HepG2 (cell line): ENCODE data around the gene TRIM28. TPM values are rescaled to one million over a fixed set of nuclear protein-coding genes. Genes with fewer than 3 reads are reported as not detected.

Source experiments
- ARNT ChIP-seq: fragments of 450-650 bp; IDR thresholded peaks from 2 replicates; pipeline ENCODE4 v1.6.1; 2017
- CENPT ChIP-seq: sonication (generic); formaldehyde crosslinking; IDR thresholded peaks from 2 replicates; pipeline ENCODE4 v1.8.0; 2022; ENCODE audit warnings: low read depth, mild to moderate bottlenecking, moderate library complexity, missing genetic modification reagents
- DPF2 ChIP-seq: sonication (generic); formaldehyde crosslinking; IDR thresholded peaks from 2 replicates; pipeline ENCODE4 v1.4.0; 2020; ENCODE audit warnings: mild to moderate bottlenecking, low read depth, missing genetic modification reagents, borderline replicate concordance
- EZH2 ChIP-seq: conservative IDR thresholded peaks from 2 replicates; pipeline ENCODE4 v1.6.1; 2012; ENCODE audit warnings: mild to moderate bottlenecking, low read depth, low read length, moderate library complexity
- FOSL1 ChIP-seq: sonication (generic); formaldehyde crosslinking; IDR thresholded peaks from 2 replicates; pipeline ENCODE4 v1.9.0; 2021; ENCODE audit warnings: missing genetic modification reagents, borderline replicate concordance
- GPN1 ChIP-seq: sonication (generic); formaldehyde crosslinking; IDR thresholded peaks from 2 replicates; pipeline ENCODE4 v1.5.1; 2020; ENCODE audit warnings: missing genetic modification reagents, borderline replicate concordance
- JDP2 ChIP-seq: sonication (generic); formaldehyde crosslinking; IDR thresholded peaks from 2 replicates; pipeline ENCODE4 v1.8.1; 2022; ENCODE audit warnings: missing genetic modification reagents, borderline replicate concordance
- LBX2 ChIP-seq: sonication (generic); formaldehyde crosslinking; IDR thresholded peaks from 2 replicates; pipeline ENCODE4 v1.5.0; 2020; ENCODE audit warnings: missing genetic modification reagents, mild to moderate bottlenecking, borderline replicate concordance
- MAFK ChIP-seq, 2 experiments: IDR thresholded peaks in 1 of 2; conservative IDR thresholded peaks in 1 of 2; 2 replicates each; pipeline ENCODE4 v1.6.1; 2011; ENCODE audit warnings: improper control_type of control experiment in 2 of 2, low read length in 2 of 2
- MBNL3 ChIP-seq: fragments of 250-450 bp; sonication (Bioruptor Pico); conservative IDR thresholded peaks from 2 replicates; pipeline ENCODE4 v1.8.0; 2022; ENCODE audit warnings: mild to moderate bottlenecking, inconsistent platforms
- NKX3-1 ChIP-seq: sonication (generic); formaldehyde crosslinking; IDR thresholded peaks from 2 replicates; pipeline ENCODE4 v1.5.0; 2020; ENCODE audit warnings: missing genetic modification reagents
- PHF21A ChIP-seq: sonication (generic); formaldehyde crosslinking; IDR thresholded peaks from 2 replicates; pipeline ENCODE4 v1.5.0; 2020; ENCODE audit warnings: mild to moderate bottlenecking, missing genetic modification reagents
- POGK ChIP-seq: sonication (generic); formaldehyde crosslinking; conservative IDR thresholded peaks from 2 replicates; pipeline ENCODE4 v1.8.0; 2022; ENCODE audit warnings: mild to moderate bottlenecking, moderate library complexity, missing genetic modification reagents
- SIX4 ChIP-seq: sonication (generic); formaldehyde crosslinking; IDR thresholded peaks from 2 replicates; pipeline ENCODE4 v1.4.0; 2020; ENCODE audit warnings: missing genetic modification reagents
- SNAI1 ChIP-seq: sonication (generic); formaldehyde crosslinking; IDR thresholded peaks from 2 replicates; pipeline ENCODE4 v1.5.0; 2020; ENCODE audit warnings: mild to moderate bottlenecking, missing genetic modification reagents, borderline replicate concordance
- ZKSCAN5 ChIP-seq: sonication (generic); formaldehyde crosslinking; IDR thresholded peaks from 2 replicates; pipeline ENCODE4 v1.5.1; 2020; ENCODE audit warnings: mild to moderate bottlenecking, missing genetic modification reagents
- ZNF17 ChIP-seq: sonication (generic); formaldehyde crosslinking; IDR thresholded peaks from 2 replicates; pipeline ENCODE4 v1.5.0; 2020; ENCODE audit warnings: mild to moderate bottlenecking, missing genetic modification reagents
- ZNF18 ChIP-seq: sonication (generic); formaldehyde crosslinking; IDR thresholded peaks from 2 replicates; pipeline ENCODE4 v1.8.0; 2022; ENCODE audit warnings: mild to moderate bottlenecking, missing genetic modification reagents; ENCODE audit not compliant: insufficient replicate concordance
- ZNF251 ChIP-seq: sonication (generic); formaldehyde crosslinking; IDR thresholded peaks from 2 replicates; pipeline ENCODE4 v1.9.0; 2021; ENCODE audit warnings: mild to moderate bottlenecking, missing genetic modification reagents
- ZNF331 ChIP-seq: sonication (generic); formaldehyde crosslinking; IDR thresholded peaks from 2 replicates; pipeline ENCODE4 v1.4.0; 2020; ENCODE audit warnings: missing genetic modification reagents
- ZNF337 ChIP-seq: sonication (generic); formaldehyde crosslinking; IDR thresholded peaks from 2 replicates; pipeline ENCODE4 v1.5.1; 2020; ENCODE audit warnings: missing genetic modification reagents, low read depth, mild to moderate bottlenecking, borderline replicate concordance
- ZNF782 ChIP-seq: sonication (generic); formaldehyde crosslinking; IDR thresholded peaks from 2 replicates; pipeline ENCODE4 v1.4.0; 2020; ENCODE audit warnings: missing genetic modification reagents, mild to moderate bottlenecking, borderline replicate concordance
- ZNF788 ChIP-seq: sonication (generic); formaldehyde crosslinking; IDR thresholded peaks from 2 replicates; pipeline ENCODE4 v1.5.0; 2020; ENCODE audit warnings: mild to moderate bottlenecking, missing genetic modification reagents, borderline replicate concordance
- ZNF878 ChIP-seq: sonication (generic); formaldehyde crosslinking; IDR thresholded peaks from 2 replicates; pipeline ENCODE4 v1.8.1; 2023; ENCODE audit warnings: mild to moderate bottlenecking, missing genetic modification reagents, moderate library complexity
- ZSCAN12 ChIP-seq: sonication (generic); formaldehyde crosslinking; IDR thresholded peaks from 2 replicates; pipeline ENCODE4 v1.9.0; 2021; ENCODE audit warnings: mild to moderate bottlenecking, missing genetic modification reagents
- polyA plus RNA-seq, 8 experiments: library from polyadenylated mRNA; depleted of rRNA in 3 of 8; stranded (reverse) in 7 of 8; unstranded in 1 of 8; fragments of >200 nt; fragmentation: Illumina TruSeq in 4 of 8; extraction: Trizol in 4 of 8; gene quantifications; 2 replicates each; pipeline versions ENCODE4 v1.2.1 to v1.2.3, GENCODE V29; 2011 to 2016; ENCODE audit warnings: low read depth in 4 of 8, missing spikeins in 1 of 8, mixed read lengths in 1 of 8; ENCODE audit not compliant: insufficient read depth in 1 of 8
- total RNA-seq, 5 experiments: library from RNA; depleted of rRNA; stranded (reverse); fragments of >200 nt; fragmentation: Illumina TruSeq; extraction: Trizol; gene quantifications; 2 replicates each; pipeline ENCODE4 v1.2.3, GENCODE V29; 2016; ENCODE audit warnings: low read depth in 1 of 5

TRIM28 gene
- total and polyA plus RNA-seq, 2 of the 13 experiments (the other 11 are each of a cell fraction or from before 2014, with no cell fraction given): 361 to 439 TPM

GRCh38 chr19:58572818-58573657 lies 29.2 kb downstream of the TRIM28 start, which contains the start of gene MZF1 (continued):
- TF ChIP-seq ZNF337 (CRISPR knock-in tag) (0 out of 2 replicates have a peak, but pooled peaks have one; percentile 54), POGK (CRISPR knock-in tag) (peak; percentile 78), ZNF18 (CRISPR knock-in tag) (peak; percentile 47), EZH2 (no peak), ZNF251 (CRISPR knock-in tag) (0 out of 2 replicates have a peak, but pooled peaks have one; percentile 80), ZNF878 (CRISPR knock-in tag) (no peak), ZSCAN12 (CRISPR knock-in tag) (no peak), ZNF17 (CRISPR knock-in tag) (no peak), LBX2 (0 out of 2 replicates have a peak, but pooled peaks have one; percentile 75), DPF2 (no peak; the same call in 1 of the 2 replicates), CENPT (CRISPR knock-in tag) (no peak), FOSL1 (CRISPR knock-in tag) (no peak), SIX4 (CRISPR knock-in tag) (no peak), ZNF788 (peak; percentile 59; the same call in 1 of the 2 replicates), GPN1 (CRISPR knock-in tag) (peak; percentile 62; the same call in 1 of the 2 replicates), MBNL3 (CRISPR knock-in tag) (no peak), ARNT (no peak), PHF21A (peak; percentile 73; the same call in 1 of the 2 replicates), SNAI1 (CRISPR knock-in tag) (no peak; the same call in 1 of the 2 replicates), ZNF331 (CRISPR knock-in tag) (peak; percentile 7; the same call in 1 of the 2 replicates), JDP2 (CRISPR knock-in tag) (no peak), ZNF782 (CRISPR knock-in tag) (peak; percentile 82; the same call in 1 of the 2 replicates), ZKSCAN5 (CRISPR knock-in tag) (no peak), MAFK (conservative IDR thresholded peaks at IDR 0.05 in 1 of 2, IDR thresholded peaks at IDR 0.05 in 1 of 2; ENCODE audit: low read length in 2 of 2) (no peak), NKX3-1 (CRISPR knock-in tag) (no peak)
